Endothelial cell (in vitro differentiated cells): ENCODE measurements around the gene SRSF12. TPM values are rescaled to one million over a fixed set of nuclear protein-coding genes. Genes with fewer than 3 reads are reported as not detected.
"Not testable (repeated sequence)": the region's sequence is repeated elsewhere in the genome, so short reads cannot be mapped to it uniquely, and the experiment has no call there.

Source experiments
- DNase-seq: peaks from one replicate; pipeline ENCODE4 v3.0.0; 2021; ENCODE audit warnings: low spot score
- H3K27ac Mint-ChIP-seq: one replicate; pipeline ENCODE4 v1.8.0; 2021; ENCODE audit warnings: mixed read lengths, inconsistent platforms; ENCODE audit not compliant: unreplicated experiment
- H3K27me3 Mint-ChIP-seq: one replicate; pipeline ENCODE4 v1.8.0; 2021; ENCODE audit warnings: mild to moderate bottlenecking, moderate library complexity, mixed read lengths, inconsistent platforms; ENCODE audit not compliant: unreplicated experiment
- H3K36me3 Mint-ChIP-seq: one replicate; pipeline ENCODE4 v1.8.0; 2021; ENCODE audit warnings: mild to moderate bottlenecking, low read depth, mixed read lengths, inconsistent platforms; ENCODE audit not compliant: unreplicated experiment
- H3K4me1 Mint-ChIP-seq: one replicate; pipeline ENCODE4 v1.8.0; 2021; ENCODE audit warnings: mild to moderate bottlenecking, mixed read lengths, inconsistent platforms; ENCODE audit not compliant: unreplicated experiment
- H3K4me3 Mint-ChIP-seq: one replicate; pipeline ENCODE4 v1.8.0; 2021; ENCODE audit warnings: mild to moderate bottlenecking, mixed read lengths, inconsistent platforms; ENCODE audit not compliant: unreplicated experiment
- H3K9me3 Mint-ChIP-seq: one replicate; pipeline ENCODE4 v1.8.0; 2021; ENCODE audit warnings: mixed read lengths, inconsistent platforms; ENCODE audit not compliant: unreplicated experiment
- CTCF ChIP-seq: fragments of 200-600 bp; sonication (generic); IDR thresholded peaks from one replicate; pipeline ENCODE4 v1.5.0; 2021; ENCODE audit warnings: antibody characterized with exemption; ENCODE audit not compliant: unreplicated experiment
- total RNA-seq: library from RNA; stranded (reverse); fragmentation: NEBNext Ultra II Directional; extraction: Animal tissue kit (Norgen Biotek cat#: 25700); gene quantifications from one replicate; pipeline ENCODE4 v1.2.1, GENCODE V29; 2021; ENCODE audit not compliant: unreplicated experiment

The SRSF12 gene
- total RNA-seq, 1 donor from 2014 or later, result 3.9 TPM

- H3K4me3 Mint-ChIP-seq, result no peak overlapping the region
- no peak for TF ChIP-seq CTCF
- H3K27ac Mint-ChIP-seq, result no peak overlapping the region
- H3K4me1 Mint-ChIP-seq, result no peaks in the 10 kb centered on the region
- no peak for DNase-seq
- peaks cover 2% of the 10 kb centered on the region for H3K27me3 Mint-ChIP-seq
- no peaks in the 10 kb centered on the region for H3K36me3 Mint-ChIP-seq
- H3K9me3 Mint-ChIP-seq, result no peaks in the 10 kb centered on the region
Measured at GRCh38 chr6:89138173-89138572, 20.3 kb upstream of the SRSF12 start.

- Mint-ChIP-seq H3K27ac (no peak overlapping the region), H3K27me3 (peaks cover 2% of the 10 kb centered on the region), H3K9me3 (no peaks in the 10 kb centered on the region), H3K36me3 (no peaks in the 10 kb centered on the region), H3K4me3 (no peak overlapping the region), H3K4me1 (peaks cover 6% of the 10 kb centered on the region)
- no peak for DNase-seq
- TF ChIP-seq CTCF, result no peak
Measured at GRCh38 chr6:89134723-89135122, 16.9 kb upstream of the SRSF12 start.

- H3K36me3 Mint-ChIP-seq, result peaks cover under 1% of the 10 kb centered on the region
- H3K9me3 Mint-ChIP-seq, result no peaks in the 10 kb centered on the region
- H3K27ac Mint-ChIP-seq, result no peak overlapping the region
- H3K4me3 Mint-ChIP-seq, result no peak overlapping the region
- TF ChIP-seq CTCF, result no peak
- no peak for DNase-seq
- H3K27me3 Mint-ChIP-seq, result peaks cover 2% of the 10 kb centered on the region
- peaks cover 6% of the 10 kb centered on the region for H3K4me1 Mint-ChIP-seq
Measured at GRCh38 chr6:89133981-89134380, 16.1 kb upstream of the SRSF12 start.

- no peak for DNase-seq
- H3K27ac Mint-ChIP-seq, result no peak overlapping the region
Measured at GRCh38 chr6:89132057-89132456, 14.2 kb upstream of the SRSF12 start.

GRCh38 chr6:89131599-89131998 is 13.7 kb upstream of the SRSF12 start:
- no peak for TF ChIP-seq CTCF
- H3K9me3 Mint-ChIP-seq, result no peaks in the 10 kb centered on the region
- H3K27me3 Mint-ChIP-seq, result peaks cover 5% of the 10 kb centered on the region

More at GRCh38 chr6:89132057-89132456, 14.2 kb upstream of the SRSF12 start:
- H3K4me3 Mint-ChIP-seq, result no peak overlapping the region
- peaks cover 6% of the 10 kb centered on the region for H3K4me1 Mint-ChIP-seq
- no peaks in the 10 kb centered on the region for H3K9me3 Mint-ChIP-seq
- no peak for TF ChIP-seq CTCF
- H3K36me3 Mint-ChIP-seq, result peaks cover 7% of the 10 kb centered on the region
- H3K27me3 Mint-ChIP-seq, result peaks cover 5% of the 10 kb centered on the region

GRCh38 chr6:89128256-89128671 is 10.4 kb upstream of the SRSF12 start:
- DNase-seq, H3K4me3 Mint-ChIP-seq, H3K27me3 Mint-ChIP-seq, H3K4me1 Mint-ChIP-seq, H3K27ac Mint-ChIP-seq, H3K9me3 Mint-ChIP-seq, H3K36me3 Mint-ChIP-seq: not testable (repeated sequence)

More at GRCh38 chr6:89131599-89131998, 13.7 kb upstream of the SRSF12 start:
- H3K4me3 Mint-ChIP-seq, result no peak overlapping the region
- H3K36me3 Mint-ChIP-seq, result peaks cover 7% of the 10 kb centered on the region
- DNase-seq, result no peak
- H3K27ac Mint-ChIP-seq, result no peak overlapping the region
- H3K4me1 Mint-ChIP-seq, result peaks cover 6% of the 10 kb centered on the region
